HL-60 (cell line): ENCODE results near the gene TLE7.

Source experiments
- GABPA ChIP-seq: IDR thresholded peaks from 2 replicates; pipeline ENCODE4 v1.6.1; 2012; ENCODE audit warnings: low read depth
- POLR2AphosphoS5 ChIP-seq: IDR thresholded peaks from 2 replicates; pipeline ENCODE4 v1.6.1; 2012; ENCODE audit warnings: low read depth
- TF ChIP-seq, protein P1 (sequence below): IDR thresholded peaks from one replicate; pipeline ENCODE4 v1.5.1; 2011; ENCODE audit warnings: low read length, control low read depth, inconsistent platforms; ENCODE audit not compliant: insufficient read depth
- TF ChIP-seq, protein P2 (sequence below): IDR thresholded peaks from 2 replicates; pipeline ENCODE4 v1.6.1; 2012; ENCODE audit warnings: low read depth; ENCODE audit not compliant: insufficient replicate concordance

DNA sequence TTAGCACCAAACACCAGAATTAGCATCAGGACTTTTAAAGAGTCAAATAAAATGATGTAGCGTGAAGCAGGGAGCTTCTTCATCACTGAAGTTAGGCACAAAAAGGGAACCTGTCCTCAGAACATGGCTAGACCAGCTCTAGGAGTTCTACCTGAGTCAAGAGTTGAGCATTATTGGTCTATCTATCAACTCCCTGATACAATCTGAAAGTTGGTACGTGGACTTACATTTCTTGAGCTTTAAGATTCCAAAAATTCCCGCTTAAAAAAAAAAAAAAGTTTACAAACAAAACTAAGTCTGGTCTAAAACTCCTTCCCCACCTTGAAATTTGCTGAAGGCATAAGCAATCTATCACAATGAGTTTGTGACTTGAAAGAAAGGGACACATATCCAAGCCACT is 12.3 kb downstream of the TLE7 start:
- TF ChIP-seq, protein P1, sequence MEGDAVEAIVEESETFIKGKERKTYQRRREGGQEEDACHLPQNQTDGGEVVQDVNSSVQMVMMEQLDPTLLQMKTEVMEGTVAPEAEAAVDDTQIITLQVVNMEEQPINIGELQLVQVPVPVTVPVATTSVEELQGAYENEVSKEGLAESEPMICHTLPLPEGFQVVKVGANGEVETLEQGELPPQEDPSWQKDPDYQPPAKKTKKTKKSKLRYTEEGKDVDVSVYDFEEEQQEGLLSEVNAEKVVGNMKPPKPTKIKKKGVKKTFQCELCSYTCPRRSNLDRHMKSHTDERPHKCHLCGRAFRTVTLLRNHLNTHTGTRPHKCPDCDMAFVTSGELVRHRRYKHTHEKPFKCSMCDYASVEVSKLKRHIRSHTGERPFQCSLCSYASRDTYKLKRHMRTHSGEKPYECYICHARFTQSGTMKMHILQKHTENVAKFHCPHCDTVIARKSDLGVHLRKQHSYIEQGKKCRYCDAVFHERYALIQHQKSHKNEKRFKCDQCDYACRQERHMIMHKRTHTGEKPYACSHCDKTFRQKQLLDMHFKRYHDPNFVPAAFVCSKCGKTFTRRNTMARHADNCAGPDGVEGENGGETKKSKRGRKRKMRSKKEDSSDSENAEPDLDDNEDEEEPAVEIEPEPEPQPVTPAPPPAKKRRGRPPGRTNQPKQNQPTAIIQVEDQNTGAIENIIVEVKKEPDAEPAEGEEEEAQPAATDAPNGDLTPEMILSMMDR, result no peak
- no peak for TF ChIP-seq POLR2AphosphoS5
- TF ChIP-seq, protein P2, sequence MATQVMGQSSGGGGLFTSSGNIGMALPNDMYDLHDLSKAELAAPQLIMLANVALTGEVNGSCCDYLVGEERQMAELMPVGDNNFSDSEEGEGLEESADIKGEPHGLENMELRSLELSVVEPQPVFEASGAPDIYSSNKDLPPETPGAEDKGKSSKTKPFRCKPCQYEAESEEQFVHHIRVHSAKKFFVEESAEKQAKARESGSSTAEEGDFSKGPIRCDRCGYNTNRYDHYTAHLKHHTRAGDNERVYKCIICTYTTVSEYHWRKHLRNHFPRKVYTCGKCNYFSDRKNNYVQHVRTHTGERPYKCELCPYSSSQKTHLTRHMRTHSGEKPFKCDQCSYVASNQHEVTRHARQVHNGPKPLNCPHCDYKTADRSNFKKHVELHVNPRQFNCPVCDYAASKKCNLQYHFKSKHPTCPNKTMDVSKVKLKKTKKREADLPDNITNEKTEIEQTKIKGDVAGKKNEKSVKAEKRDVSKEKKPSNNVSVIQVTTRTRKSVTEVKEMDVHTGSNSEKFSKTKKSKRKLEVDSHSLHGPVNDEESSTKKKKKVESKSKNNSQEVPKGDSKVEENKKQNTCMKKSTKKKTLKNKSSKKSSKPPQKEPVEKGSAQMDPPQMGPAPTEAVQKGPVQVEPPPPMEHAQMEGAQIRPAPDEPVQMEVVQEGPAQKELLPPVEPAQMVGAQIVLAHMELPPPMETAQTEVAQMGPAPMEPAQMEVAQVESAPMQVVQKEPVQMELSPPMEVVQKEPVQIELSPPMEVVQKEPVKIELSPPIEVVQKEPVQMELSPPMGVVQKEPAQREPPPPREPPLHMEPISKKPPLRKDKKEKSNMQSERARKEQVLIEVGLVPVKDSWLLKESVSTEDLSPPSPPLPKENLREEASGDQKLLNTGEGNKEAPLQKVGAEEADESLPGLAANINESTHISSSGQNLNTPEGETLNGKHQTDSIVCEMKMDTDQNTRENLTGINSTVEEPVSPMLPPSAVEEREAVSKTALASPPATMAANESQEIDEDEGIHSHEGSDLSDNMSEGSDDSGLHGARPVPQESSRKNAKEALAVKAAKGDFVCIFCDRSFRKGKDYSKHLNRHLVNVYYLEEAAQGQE, result no peak
- TF ChIP-seq GABPA, result no peak
